ENCODE measurements around the gene RANBP3L.

Gene RANBP3L

GRCh38 chr5:36240779-36241630 is 60.7 kb downstream of the RANBP3L start:
- H3K4me1 Mint-ChIP-seq, result peaks cover 59% of the 10 kb centered on the region
- H3K36me3 Mint-ChIP-seq, result no peaks in the 10 kb centered on the region
- ATAC-seq, result peak; percentile 54
- H3K27me3 Mint-ChIP-seq, result no peaks in the 10 kb centered on the region
- H3K9me3 Mint-ChIP-seq, result no peaks in the 10 kb centered on the region
- H3K27ac Mint-ChIP-seq, result peak overlapping the region; percentile 88
- peak overlapping the region; percentile 80 for H3K4me3 Mint-ChIP-seq

GRCh38 chr5:36239370-36240293 is 62.1 kb downstream of the RANBP3L start:
- peaks cover 59% of the 10 kb centered on the region for H3K4me1 Mint-ChIP-seq
- H3K36me3 Mint-ChIP-seq, result no peaks in the 10 kb centered on the region
- H3K27me3 Mint-ChIP-seq, result no peaks in the 10 kb centered on the region
- no peak for ATAC-seq
- no peaks in the 10 kb centered on the region for H3K9me3 Mint-ChIP-seq
- H3K27ac Mint-ChIP-seq, result peak overlapping the region; percentile 88
- H3K4me3 Mint-ChIP-seq, result no peak overlapping the region

- Mint-ChIP-seq H3K9me3 (no peaks in the 10 kb centered on the region), H3K4me1 (peaks cover 54% of the 10 kb centered on the region), H3K27me3 (no peaks in the 10 kb centered on the region), H3K4me3 (no peak overlapping the region), H3K36me3 (no peaks in the 10 kb centered on the region), H3K27ac (no peak overlapping the region)
- no peak for ATAC-seq
Measured at GRCh38 chr5:36238502-36239295, 63.0 kb downstream of the RANBP3L start.

GRCh38 chr5:36237751-36238150 is 64.0 kb downstream of the RANBP3L start:
- Mint-ChIP-seq H3K4me1 (peaks cover 48% of the 10 kb centered on the region), H3K27ac (no peak overlapping the region), H3K4me3 (no peak overlapping the region), H3K36me3 (peaks cover under 1% of the 10 kb centered on the region), H3K27me3 (no peaks in the 10 kb centered on the region), H3K9me3 (no peaks in the 10 kb centered on the region)
- no peak for ATAC-seq

- no peaks in the 10 kb centered on the region for H3K9me3 Mint-ChIP-seq
- ATAC-seq, result no peak
- H3K27me3 Mint-ChIP-seq, result no peaks in the 10 kb centered on the region
- H3K36me3 Mint-ChIP-seq, result peaks cover 5% of the 10 kb centered on the region
- no peak overlapping the region for H3K27ac Mint-ChIP-seq
- H3K4me1 Mint-ChIP-seq, result peaks cover 49% of the 10 kb centered on the region
- H3K4me3 Mint-ChIP-seq, result peak overlapping the region; percentile 16
Measured at GRCh38 chr5:36236801-36237200, 64.9 kb downstream of the RANBP3L start.

- no peak for ATAC-seq
- peaks cover 5% of the 10 kb centered on the region for H3K36me3 Mint-ChIP-seq
- H3K27ac Mint-ChIP-seq, result no peak overlapping the region
- no peaks in the 10 kb centered on the region for H3K27me3 Mint-ChIP-seq
- H3K4me1 Mint-ChIP-seq, result peaks cover 26% of the 10 kb centered on the region
- no peak overlapping the region for H3K4me3 Mint-ChIP-seq
- H3K9me3 Mint-ChIP-seq, result no peaks in the 10 kb centered on the region
Measured at GRCh38 chr5:36232533-36232932, 69.2 kb downstream of the RANBP3L start.

- H3K36me3 Mint-ChIP-seq, result peaks cover 5% of the 10 kb centered on the region
- peaks cover 17% of the 10 kb centered on the region for H3K4me1 Mint-ChIP-seq
- no peak for ATAC-seq
Measured at GRCh38 chr5:36230151-36230790, 71.4 kb downstream of the RANBP3L start.

GRCh38 chr5:36228505-36228904 is 73.2 kb downstream of the RANBP3L start:
- no peaks in the 10 kb centered on the region for H3K27me3 Mint-ChIP-seq
- H3K4me1 Mint-ChIP-seq, result peaks cover 17% of the 10 kb centered on the region
- no peaks in the 10 kb centered on the region for H3K9me3 Mint-ChIP-seq
- no peak for ATAC-seq
- H3K36me3 Mint-ChIP-seq, result peaks cover 5% of the 10 kb centered on the region
- no peak overlapping the region for H3K27ac Mint-ChIP-seq
- H3K4me3 Mint-ChIP-seq, result no peak overlapping the region

More at GRCh38 chr5:36230151-36230790, 71.4 kb downstream of the RANBP3L start:
- Mint-ChIP-seq H3K9me3 (no peaks in the 10 kb centered on the region), H3K27ac (no peak overlapping the region), H3K4me3 (no peak overlapping the region), H3K27me3 (no peaks in the 10 kb centered on the region)

- H3K9me3 Mint-ChIP-seq, result no peaks in the 10 kb centered on the region
Measured at GRCh38 chr5:36227046-36227445, 74.7 kb downstream of the RANBP3L start.

GRCh38 chr5:36222620-36223019 is 79.1 kb downstream of the RANBP3L start:
- Mint-ChIP-seq H3K36me3 (peaks cover 14% of the 10 kb centered on the region), H3K4me3 (no peak overlapping the region), H3K27ac (no peak overlapping the region), H3K4me1 (no peaks in the 10 kb centered on the region), H3K27me3 (no peaks in the 10 kb centered on the region), H3K9me3 (no peaks in the 10 kb centered on the region)
- no peak for ATAC-seq

More at GRCh38 chr5:36227046-36227445, 74.7 kb downstream of the RANBP3L start:
- no peaks in the 10 kb centered on the region for H3K36me3 Mint-ChIP-seq
- H3K27me3 Mint-ChIP-seq, result no peaks in the 10 kb centered on the region
- H3K27ac Mint-ChIP-seq, result no peak overlapping the region
- no peak for ATAC-seq
- H3K4me3 Mint-ChIP-seq, result no peak overlapping the region
- peaks cover 8% of the 10 kb centered on the region for H3K4me1 Mint-ChIP-seq

GRCh38 chr5:36217988-36218387 is 83.7 kb downstream of the RANBP3L start:
- Mint-ChIP-seq H3K27me3 (no peaks in the 10 kb centered on the region), H3K27ac (no peak overlapping the region), H3K9me3 (no peaks in the 10 kb centered on the region), H3K4me1 (no peaks in the 10 kb centered on the region), H3K4me3 (no peak overlapping the region), H3K36me3 (peaks cover 39% of the 10 kb centered on the region)
- no peak for ATAC-seq

- Mint-ChIP-seq H3K4me1 (no peaks in the 10 kb centered on the region), H3K27ac (no peak overlapping the region), H3K9me3 (no peaks in the 10 kb centered on the region), H3K27me3 (no peaks in the 10 kb centered on the region), H3K4me3 (no peak overlapping the region), H3K36me3 (peaks cover 43% of the 10 kb centered on the region)
- no peak for ATAC-seq
Measured at GRCh38 chr5:36217567-36217966, 84.1 kb downstream of the RANBP3L start.

GRCh38 chr5:36215910-36216309 is 85.8 kb downstream of the RANBP3L start:
- Mint-ChIP-seq H3K4me3 (no peak overlapping the region), H3K9me3 (no peaks in the 10 kb centered on the region), H3K27me3 (no peaks in the 10 kb centered on the region), H3K36me3 (peaks cover 40% of the 10 kb centered on the region), H3K27ac (no peak overlapping the region), H3K4me1 (no peaks in the 10 kb centered on the region)
- ATAC-seq, result no peak

- no peak for ATAC-seq
- Mint-ChIP-seq H3K9me3 (no peaks in the 10 kb centered on the region), H3K4me1 (no peaks in the 10 kb centered on the region), H3K4me3 (no peak overlapping the region), H3K36me3 (peaks cover 32% of the 10 kb centered on the region), H3K27ac (no peak overlapping the region), H3K27me3 (no peaks in the 10 kb centered on the region)
Measured at GRCh38 chr5:36214436-36214835, 87.3 kb downstream of the RANBP3L start.
